D721Med (cell line): Measurements from ENCODE around the gene TTC6.
"Not testable (repeated sequence)": the region's sequence is repeated elsewhere in the genome, so short reads cannot be mapped to it uniquely, and the experiment has no call there.

Source experiments
- DNase-seq: peaks from one replicate; pipeline ENCODE4 v3.0.0; 2011; ENCODE audit warnings: low spot score; ENCODE audit not compliant: insufficient read length
- FAIRE-seq: peaks from 2 replicates; lab custom pipeline; 2011; peaks lifted over from hg19 to GRCh38; lab: Jason Lieb, UNC
- TF ChIP-seq, protein P1 (sequence below): IDR thresholded peaks from 2 replicates; pipeline ENCODE4 v1.5.1; 2012; ENCODE audit warnings: mild to moderate bottlenecking, control low read depth; ENCODE audit not compliant: insufficient read depth; ENCODE audit errors: missing control alignments

Gene TTC6, protein sequence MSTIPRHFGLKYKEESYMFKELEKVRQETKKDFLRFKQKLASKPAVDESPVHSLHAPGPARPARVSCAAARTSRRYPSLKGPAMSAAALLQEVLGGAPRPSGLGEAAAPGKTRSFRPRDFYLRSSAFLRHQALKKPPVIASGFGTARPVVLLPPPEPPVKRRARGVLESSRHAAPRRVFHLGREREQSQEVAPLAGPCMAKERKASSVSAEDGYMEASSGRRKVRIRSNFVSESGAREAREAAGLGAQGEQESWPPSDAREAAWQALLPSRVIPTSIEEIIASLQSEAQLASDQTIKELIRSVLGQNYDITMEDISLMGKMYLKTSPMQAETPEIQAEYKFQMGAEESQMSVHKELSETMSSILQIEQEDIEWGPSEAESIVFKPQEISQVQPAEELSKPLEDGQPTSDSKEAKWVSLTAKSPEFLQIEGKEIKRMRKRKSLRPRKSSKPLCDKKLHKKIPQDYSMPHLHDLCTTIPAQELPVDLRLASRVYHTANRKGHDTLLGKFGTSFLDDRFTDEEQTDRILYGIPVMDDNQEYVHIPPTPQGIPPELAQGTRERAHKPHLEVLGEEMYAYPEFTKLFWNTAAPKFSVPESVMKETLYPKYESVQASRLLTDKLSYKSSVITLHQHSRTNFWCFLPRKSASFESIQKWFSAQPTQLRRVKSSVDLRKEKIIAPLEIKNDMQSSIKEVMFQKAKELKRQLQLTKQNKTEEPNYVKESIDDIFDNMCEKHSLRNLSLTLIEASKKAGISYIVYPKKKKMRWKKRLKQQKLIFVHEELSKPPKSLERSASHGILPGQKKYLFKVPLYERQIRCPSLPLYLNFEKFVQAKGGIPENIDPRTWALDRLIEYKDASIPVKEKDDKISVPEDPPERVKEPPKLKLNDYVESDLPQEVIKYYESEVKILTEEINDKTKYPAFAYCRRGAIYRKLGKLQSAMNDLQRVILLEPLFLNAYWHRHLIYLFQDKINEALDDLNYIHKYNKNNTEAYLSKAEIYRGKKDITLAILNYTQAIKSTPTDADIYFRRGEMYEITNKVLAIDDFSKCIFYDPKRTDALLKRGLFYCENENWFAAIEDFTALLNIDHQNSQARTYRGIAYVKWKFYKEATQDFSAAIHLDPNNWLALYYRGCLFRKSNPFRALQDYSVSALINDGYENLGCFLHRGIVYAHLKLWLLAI (N-terminal part only)

DNA sequence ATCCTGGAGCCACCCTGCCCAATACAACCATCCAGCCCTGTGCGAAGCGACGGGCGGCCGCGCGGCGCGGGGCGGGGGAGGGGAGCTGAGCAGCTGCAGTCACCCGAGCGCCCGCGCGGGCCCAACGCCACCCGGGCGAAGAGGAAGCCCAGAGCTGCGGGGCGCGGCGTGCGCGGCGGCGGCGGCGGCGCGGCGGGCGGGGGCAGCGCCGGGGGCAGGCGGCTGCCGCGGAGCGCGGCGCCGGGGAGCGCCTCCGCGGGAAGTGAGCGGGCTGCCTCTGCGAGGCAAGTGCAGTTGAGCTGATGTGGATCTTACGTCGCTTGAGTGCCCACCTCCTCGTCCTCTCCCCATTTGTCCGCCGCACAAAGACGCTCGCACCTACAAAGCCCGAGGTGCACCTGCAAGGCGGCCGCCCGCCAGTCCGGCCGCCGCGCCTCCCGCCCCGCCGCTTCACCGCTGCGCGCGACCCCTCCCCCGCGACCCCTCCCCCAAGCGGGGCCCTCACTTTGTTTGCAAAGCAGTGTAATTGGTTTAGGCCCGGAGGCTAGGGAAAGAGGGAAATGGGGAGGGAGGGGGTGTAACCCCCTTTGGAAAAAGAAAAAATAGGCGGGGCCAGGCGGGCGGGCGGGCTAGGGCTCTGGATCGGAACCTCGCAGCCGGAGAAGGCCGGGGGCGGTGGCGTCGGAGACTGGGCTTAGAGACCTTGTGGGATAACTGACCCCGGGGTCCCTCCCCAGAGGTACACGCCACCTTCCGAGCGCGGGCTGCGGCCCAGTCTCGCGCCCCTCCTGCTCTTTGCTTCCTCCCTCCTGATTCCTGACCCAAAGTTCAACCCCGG, at the start of gene TTC6, which contains the start of gene FOXA1:
TTC6 (plus strand) TSS at position 659 of the 838 bp plus-strand sequence. CDS start 26,436 bp downstream, outside the sequence.
FOXA1 (minus strand) TSS at position 279 of the 838 bp plus-strand sequence; CDS start at position 2, 277 bp downstream.
- DNase-seq (no peak), FAIRE-seq (no peak)
- TF ChIP-seq, protein P1, sequence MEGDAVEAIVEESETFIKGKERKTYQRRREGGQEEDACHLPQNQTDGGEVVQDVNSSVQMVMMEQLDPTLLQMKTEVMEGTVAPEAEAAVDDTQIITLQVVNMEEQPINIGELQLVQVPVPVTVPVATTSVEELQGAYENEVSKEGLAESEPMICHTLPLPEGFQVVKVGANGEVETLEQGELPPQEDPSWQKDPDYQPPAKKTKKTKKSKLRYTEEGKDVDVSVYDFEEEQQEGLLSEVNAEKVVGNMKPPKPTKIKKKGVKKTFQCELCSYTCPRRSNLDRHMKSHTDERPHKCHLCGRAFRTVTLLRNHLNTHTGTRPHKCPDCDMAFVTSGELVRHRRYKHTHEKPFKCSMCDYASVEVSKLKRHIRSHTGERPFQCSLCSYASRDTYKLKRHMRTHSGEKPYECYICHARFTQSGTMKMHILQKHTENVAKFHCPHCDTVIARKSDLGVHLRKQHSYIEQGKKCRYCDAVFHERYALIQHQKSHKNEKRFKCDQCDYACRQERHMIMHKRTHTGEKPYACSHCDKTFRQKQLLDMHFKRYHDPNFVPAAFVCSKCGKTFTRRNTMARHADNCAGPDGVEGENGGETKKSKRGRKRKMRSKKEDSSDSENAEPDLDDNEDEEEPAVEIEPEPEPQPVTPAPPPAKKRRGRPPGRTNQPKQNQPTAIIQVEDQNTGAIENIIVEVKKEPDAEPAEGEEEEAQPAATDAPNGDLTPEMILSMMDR: no peak

DNA sequence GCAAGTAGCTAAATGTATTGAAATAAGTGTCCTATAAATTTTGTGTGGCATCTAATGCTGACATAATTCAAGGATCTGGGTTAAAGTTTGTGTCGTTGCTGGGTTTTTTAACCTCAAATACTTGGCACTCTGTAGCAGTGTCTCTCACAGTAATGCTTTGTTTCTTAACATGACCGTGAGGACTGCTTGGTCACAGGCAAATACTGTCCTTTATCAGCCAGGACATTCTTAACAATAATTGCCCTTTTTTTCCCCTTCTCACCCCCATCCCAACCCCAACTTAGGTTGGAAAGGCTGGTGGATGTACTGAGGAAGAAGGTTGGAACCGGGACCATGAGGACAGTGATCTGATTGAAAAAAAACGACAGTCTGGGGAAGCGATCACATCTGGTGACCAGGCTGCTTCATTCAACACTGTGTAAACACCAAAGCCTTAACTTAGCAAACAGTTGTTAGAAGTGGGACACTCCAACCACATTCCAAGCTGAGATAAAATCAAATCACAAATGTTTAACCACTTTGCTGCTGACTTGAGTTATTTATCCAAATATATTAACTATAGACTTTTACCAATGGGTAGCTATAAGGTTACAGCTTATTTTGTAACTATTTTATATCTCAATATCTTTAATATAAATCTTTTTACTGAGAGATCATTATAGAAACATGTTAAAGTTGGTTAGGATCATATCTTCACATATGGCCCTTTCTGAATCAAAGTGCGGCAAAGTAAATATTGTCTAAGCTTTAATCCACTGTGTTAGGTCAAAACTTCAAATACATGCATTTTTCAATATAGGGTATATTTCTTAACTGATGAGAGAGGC, 48.6 kb upstream of the TTC6 start:
- FAIRE-seq (no peak), DNase-seq (no peak)
- TF ChIP-seq, protein P1: no peak

DNA sequence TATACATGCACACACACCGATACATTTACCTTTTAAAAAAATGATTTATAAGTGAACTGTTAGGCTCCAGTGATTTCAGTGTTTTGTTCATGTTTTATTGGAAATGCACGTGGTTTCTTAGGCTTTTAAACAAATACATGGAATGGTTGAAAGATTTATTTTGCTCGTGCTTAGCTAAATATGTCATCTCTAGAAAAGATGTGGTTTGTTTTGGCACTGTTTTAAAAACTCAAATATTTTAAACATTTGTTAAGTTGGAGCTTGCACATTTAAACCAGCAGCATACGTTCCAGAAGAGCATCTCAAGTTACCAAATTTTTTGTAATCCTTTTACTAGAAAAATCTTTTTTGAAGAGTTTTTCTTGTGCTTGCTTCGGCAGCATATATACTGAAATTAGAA, 44.9 kb upstream of the TTC6 start:
- TF ChIP-seq, protein P1: no peak
- DNase-seq (no peak), FAIRE-seq (no peak)

DNA sequence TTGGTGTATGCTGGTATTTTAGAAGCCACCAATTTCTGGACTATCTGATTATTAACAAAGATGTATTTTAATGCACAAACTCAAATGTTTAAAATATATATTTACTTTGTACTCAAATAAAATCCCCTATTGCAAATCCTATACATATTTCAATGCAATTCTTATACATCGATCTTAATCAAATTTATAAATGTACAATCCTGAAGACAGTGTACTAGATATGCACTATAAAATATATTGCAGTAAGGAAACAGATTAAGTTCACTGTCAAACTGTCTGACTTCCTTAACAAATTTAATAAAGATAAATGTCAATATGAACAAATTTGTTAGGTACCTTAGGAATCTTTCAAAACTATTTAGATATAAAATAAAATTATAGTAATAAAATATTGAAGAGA, 44.3 kb upstream of the TTC6 start:
- FAIRE-seq: no peak
- TF ChIP-seq, protein P1: no peak
- DNase-seq: no peak

DNA sequence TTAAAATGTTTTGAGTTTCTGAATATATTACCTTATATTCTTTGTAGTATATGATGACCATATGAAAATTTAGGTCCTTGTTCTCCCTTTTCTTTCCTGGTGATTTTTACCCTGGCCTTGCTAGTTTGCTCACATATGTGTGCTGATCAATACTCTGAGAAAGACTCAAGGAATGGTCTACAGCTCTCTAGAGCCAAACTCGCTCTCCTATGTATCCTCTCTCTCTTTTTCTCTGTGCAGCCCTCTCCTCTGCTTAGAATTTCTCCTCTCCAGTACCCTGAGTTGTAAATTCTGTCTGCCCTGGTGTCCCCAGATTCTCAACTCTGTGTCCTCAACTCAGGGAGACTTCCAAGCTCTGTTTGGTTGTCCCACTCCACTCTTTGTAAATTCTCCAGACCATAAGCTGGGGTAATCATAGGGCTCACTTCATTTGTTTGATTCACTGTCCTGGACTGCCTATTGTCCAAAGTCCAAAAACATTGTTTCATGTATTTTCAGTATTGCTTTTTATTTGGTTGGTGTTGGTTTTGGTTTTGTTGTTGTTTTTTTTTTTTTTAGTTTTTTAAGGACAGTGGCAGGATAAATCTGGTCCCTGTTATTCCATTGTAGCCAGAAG, 41.4 kb upstream of the TTC6 start:
- TF ChIP-seq, protein P1: no peak
- FAIRE-seq (no peak), DNase-seq (no peak)

DNA sequence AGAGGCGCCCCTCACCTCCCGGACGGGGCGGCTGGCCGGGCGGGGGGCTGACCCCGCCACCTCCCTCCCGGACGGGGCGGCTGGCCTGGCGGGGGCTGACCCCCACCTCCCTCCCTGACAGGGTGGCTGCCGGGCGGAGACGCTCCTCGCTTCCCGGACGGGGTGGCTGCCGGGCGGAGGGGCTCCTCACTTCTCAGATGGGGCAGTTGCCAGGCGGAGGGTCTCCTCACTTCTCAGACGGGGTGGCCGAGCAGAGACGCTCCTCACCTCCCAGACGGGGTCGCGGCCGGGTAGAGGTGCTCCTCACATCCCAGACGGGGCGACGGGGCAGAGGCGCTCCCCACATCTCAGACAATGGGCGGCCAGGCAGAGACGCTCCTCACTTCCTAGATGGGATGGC, 39.8 kb upstream of the TTC6 start:
- FAIRE-seq, DNase-seq: not testable (repeated sequence)
